IMR-90 (cell line): ENCODE data around the gene PTCD2. TPM values are rescaled to one million over a fixed set of nuclear protein-coding genes. Genes with fewer than 3 reads are reported as not detected.

Experiments
- ATAC-seq: fragments of 200-7000 bp; cut with Tn5 transposase; 2 replicates; pipeline ENCODE4 v1.9.1; 2020; ENCODE audit warnings: low read depth, mild to moderate bottlenecking, moderate library complexity
- BruUV-seq: library from RNA; stranded (reverse); fragments of 400-500 nt; replicated peaks from 2 replicates; lab custom pipeline; 2021; lab: Mats Ljungman, UMichigan
- CTCF ChIA-PET: fragments of 300-600 bp; formaldehyde crosslinking; extraction: SDS; loops from one replicate; lab custom pipeline; 2021; ENCODE audit warnings: antibody characterized with exemption; lab: Yijun Ruan, JAX
- POLR2A ChIA-PET: fragments of 300-600 bp; sonication (Branson Sonifier 250); formaldehyde crosslinking; loops from one replicate; lab custom pipeline; 2022; ENCODE audit warnings: antibody characterized with exemption; ENCODE audit not compliant: unreplicated experiment; lab: Charles Lee
- DNase-seq: peaks from one replicate; pipeline ENCODE4 v3.0.0; 2013
- H2AFZ ChIP-seq: replicated peaks from 2 replicates; pipeline ENCODE3; 2013; ENCODE audit warnings: low read length, mild to moderate bottlenecking; ENCODE audit not compliant: poor library complexity
- H2AK5ac ChIP-seq: 2 replicates; pipeline ENCODE4 v1.6.1; 2013; ENCODE audit warnings: low read depth, low read length, inconsistent platforms
- H2AK9ac ChIP-seq: replicated peaks from 2 replicates; pipeline ENCODE3; 2013; ENCODE audit warnings: mild to moderate bottlenecking, low read depth, low read length, moderate library complexity; ENCODE audit not compliant: poor library complexity
- H2BK120ac ChIP-seq: 2 replicates; pipeline ENCODE4 v1.6.1; 2013; ENCODE audit warnings: low read depth, low read length, inconsistent platforms
- H2BK15ac ChIP-seq: 3 replicates; pipeline ENCODE4 v1.6.1; 2013; ENCODE audit warnings: low read depth, low read length, inconsistent platforms
- H2BK20ac ChIP-seq: 2 replicates; pipeline ENCODE4 v1.6.1; 2013; ENCODE audit warnings: low read depth, mild to moderate bottlenecking, inconsistent platforms, low read length, moderate library complexity
- H2BK5ac ChIP-seq: 2 replicates; pipeline ENCODE4 v1.6.1; 2013; ENCODE audit warnings: mild to moderate bottlenecking, low read depth, low read length, inconsistent platforms; ENCODE audit not compliant: poor library complexity, severe bottlenecking
- H3K14ac ChIP-seq: replicated peaks from 2 replicates; pipeline ENCODE4 v1.6.1; 2013; ENCODE audit warnings: low read depth, low read length, inconsistent platforms
- H3K18ac ChIP-seq: 2 replicates; pipeline ENCODE4 v1.6.1; 2013; ENCODE audit warnings: low read depth, low read length, control low read depth
- H3K23ac ChIP-seq: 2 replicates; pipeline ENCODE4 v1.6.1; 2013; ENCODE audit warnings: low read depth, low read length, inconsistent platforms
- H3K27ac ChIP-seq: 2 replicates; pipeline ENCODE4 v1.5.1; 2013; ENCODE audit warnings: mild to moderate bottlenecking, control low read depth, low read length; ENCODE audit not compliant: insufficient read depth
- H3K27me3 ChIP-seq: 2 replicates; pipeline ENCODE4 v1.6.1; 2013; ENCODE audit warnings: low read length; ENCODE audit not compliant: control insufficient read depth, insufficient read depth
- H3K36me3 ChIP-seq: 2 replicates; pipeline ENCODE4 v1.6.1; 2013; ENCODE audit warnings: low read length, mixed read lengths; ENCODE audit not compliant: control insufficient read depth, insufficient read depth
- H3K4ac ChIP-seq: 2 replicates; pipeline ENCODE4 v1.6.1; 2013; ENCODE audit warnings: low read depth, low read length, inconsistent platforms
- H3K4me1 ChIP-seq: 2 replicates; pipeline ENCODE4 v1.6.1; 2013; ENCODE audit warnings: low read length, mixed read lengths; ENCODE audit not compliant: control insufficient read depth, insufficient read depth
- H3K4me2 ChIP-seq: 2 replicates; pipeline ENCODE4 v1.6.1; 2013; ENCODE audit warnings: low read depth, mild to moderate bottlenecking, control low read depth, low read length, moderate library complexity
- H3K4me3 ChIP-seq: 2 replicates; pipeline ENCODE4 v1.5.1; 2013; ENCODE audit warnings: low read depth, mild to moderate bottlenecking, control low read depth, low read length, moderate library complexity; ENCODE audit not compliant: insufficient read depth
- H3K56ac ChIP-seq: 2 replicates; pipeline ENCODE4 v1.6.1; 2013; ENCODE audit warnings: low read length, inconsistent platforms; ENCODE audit not compliant: insufficient read depth; ENCODE audit errors: extremely low read depth
- H3K79me1 ChIP-seq, 2 experiments: 2 replicates each; pipeline ENCODE4 v1.6.1; 2013; ENCODE audit warnings: low read length in 2 of 2, inconsistent platforms in 1 of 2, low read depth in 1 of 2
- H3K9ac ChIP-seq: 2 replicates; pipeline ENCODE4 v1.6.1; 2013; ENCODE audit warnings: low read depth, low read length, control low read depth
- H3K9me1 ChIP-seq: 2 replicates; pipeline ENCODE4 v1.6.1; 2013; ENCODE audit warnings: low read length, inconsistent platforms; ENCODE audit not compliant: insufficient read depth
- H3K9me3 ChIP-seq: 2 replicates; pipeline ENCODE4 v1.6.1; 2013; ENCODE audit warnings: low read length; ENCODE audit not compliant: control insufficient read depth, insufficient read depth
- H4K20me1 ChIP-seq: 2 replicates; pipeline ENCODE4 v1.6.1; 2013; ENCODE audit warnings: low read length, inconsistent platforms; ENCODE audit not compliant: insufficient read depth
- H4K5ac ChIP-seq: 2 replicates; pipeline ENCODE4 v1.6.1; 2013; ENCODE audit warnings: mild to moderate bottlenecking, low read depth, low read length, control low read depth
- H4K8ac ChIP-seq, 2 experiments: 2 replicates each; pipeline ENCODE4 v1.6.1; 2013; ENCODE audit warnings: low read depth in 2 of 2, low read length in 2 of 2, control low read depth in 1 of 2, inconsistent platforms in 1 of 2
- H4K91ac ChIP-seq: 2 replicates; pipeline ENCODE4 v1.6.1; 2013; ENCODE audit warnings: low read depth, low read length, inconsistent platforms; ENCODE audit not compliant: insufficient read depth
- CEBPB ChIP-seq: IDR thresholded peaks from 2 replicates; pipeline ENCODE4 v1.6.1; 2012; ENCODE audit warnings: low read depth, low read length, improper control_type of control experiment
- FOS ChIP-seq: fragments of 150-350 bp; IDR thresholded peaks from 2 replicates; pipeline ENCODE4 v1.6.1; 2016; ENCODE audit warnings: low read depth, low read length
- MAZ ChIP-seq: IDR thresholded peaks from 2 replicates; pipeline ENCODE4 v1.6.1; 2012; ENCODE audit warnings: low read depth, mild to moderate bottlenecking, low read length, improper control_type of control experiment, moderate library complexity, borderline replicate concordance
- MXI1 ChIP-seq: IDR thresholded peaks from 2 replicates; pipeline ENCODE4 v1.6.1; 2012; ENCODE audit warnings: low read depth, mild to moderate bottlenecking, low read length, moderate library complexity, borderline replicate concordance
- NFE2L2 ChIP-seq: fragments of 150-350 bp; IDR thresholded peaks from 2 replicates; pipeline ENCODE4 v1.6.1; 2016; ENCODE audit warnings: low read depth, mild to moderate bottlenecking, low read length
- RAD21 ChIP-seq: IDR thresholded peaks from 2 replicates; pipeline ENCODE4 v1.6.1; 2012; ENCODE audit warnings: low read length, improper control_type of control experiment
- RFX5 ChIP-seq: IDR thresholded peaks from 2 replicates; pipeline ENCODE4 v1.8.0; 2012; ENCODE audit warnings: low read depth, mild to moderate bottlenecking, low read length, moderate library complexity
- WGBS, 2 experiments: methylation state at CpG; one replicate each; pipeline versions ENCODE4 v1.1.5 to v1.1.7; 2013; ENCODE audit warnings: missing lambda C conversion rate in 2 of 2; ENCODE audit not compliant: insufficient read length in 1 of 2; ENCODE audit errors: extremely low coverage in 2 of 2; 5-methylcytosine and 5-hydroxymethylcytosine counted together
- dilution Hi-C: fragments of 300-500 bp; cut with HindIII; formaldehyde crosslinking; loops from one replicate; pipeline ENCODE4 v1.14.3; 2018; ENCODE audit warnings: low sequenced_read_pairs; ENCODE audit not compliant: unreplicated experiment
- in situ Hi-C: fragments of 300-500 bp; cut with MboI; formaldehyde crosslinking; loops from 3 replicates; pipeline ENCODE4 v1.14.3; 2019; ENCODE audit warnings: low sequenced_read_pairs, inconsistent platforms, mixed read lengths
- intact Hi-C: fragments of 100-400 bp; cut with micrococcal nuclease; formaldehyde crosslinking; loops from 2 replicates; pipeline ENCODE4 v1.10.0; 2022
- polyA plus RNA-seq, 3 experiments: library from polyadenylated mRNA; depleted of rRNA; stranded (reverse); fragments of >200 nt; gene quantifications; 2 replicates each; pipeline ENCODE4 v1.2.3, GENCODE V29; 2012; ENCODE audit warnings: low replicate concordance in 1 of 3
- total RNA-seq: library from RNA; depleted of rRNA; stranded (reverse); fragments of >200 nt; gene quantifications from 2 replicates; pipeline ENCODE4 v1.2.3, GENCODE V29; 2012

Gene PTCD2
- total and polyA plus RNA-seq, 2 of the 4 experiments (the other 2 are of a cell fraction) = 6.5 to 9.9 TPM

DNA sequence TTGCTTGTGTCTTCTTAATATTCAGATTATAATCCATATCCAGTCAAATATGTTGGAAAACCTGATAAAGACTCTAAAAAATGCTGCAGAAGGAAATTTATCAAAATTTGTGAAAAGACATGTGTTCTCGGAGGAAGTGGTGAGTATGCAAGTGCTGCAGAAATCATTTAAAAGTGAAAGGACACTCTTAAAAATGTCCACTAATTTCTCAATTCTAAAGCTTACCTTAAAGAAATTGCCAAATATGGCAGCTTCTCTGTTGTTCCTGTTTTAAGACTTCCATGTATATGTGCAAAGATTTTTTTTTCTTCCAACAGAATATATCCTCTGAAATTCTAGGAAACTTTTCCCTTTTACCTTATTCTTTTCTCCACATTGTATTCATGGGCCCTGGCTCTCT is 32.4 kb downstream of the PTCD2 start:
- TF ChIP-seq MXI1 (no peak), CEBPB (no peak), FOS (no peak), NFE2L2 (no peak), RFX5 (no peak), RAD21 (no peak), MAZ (no peak)
- no CpG with 5 or more reads among the region's 1 CpG for WGBS, 2 experiments

More for the DNA sequence above, 32.4 kb downstream of the PTCD2 start:
- Histone ChIP-seq H4K8ac (no peak overlapping the region), H2BK120ac (no peak overlapping the region), H3K9ac (no peak overlapping the region), H4K91ac (no peak overlapping the region), H3K27me3 (no peaks in the 10 kb centered on the region), H2AFZ (no peak overlapping the region), H2BK15ac (no peak overlapping the region), H4K5ac (no peak overlapping the region), H3K4ac (no peak overlapping the region), H2AK9ac (no peak overlapping the region), H2BK20ac (no peak overlapping the region), H3K23ac (no peak overlapping the region), H3K4me2 (no peak overlapping the region), H3K56ac (no peak overlapping the region), H3K9me1 (peaks cover 8% of the 10 kb centered on the region), H2AK5ac (no peak overlapping the region), H3K27ac (no peak overlapping the region), H3K79me1 (peaks cover 0 to 6% of the 10 kb centered on the region in 2 experiments; a peak in 1 of 4 replicates), H3K9me3 (no peaks in the 10 kb centered on the region), H4K20me1 (no peaks in the 10 kb centered on the region), H3K4me1 (peaks cover 19% of the 10 kb centered on the region), H3K4me3 (no peak overlapping the region), H3K18ac (no peak overlapping the region), H3K14ac (no peak overlapping the region), H3K36me3 (no peaks in the 10 kb centered on the region), H2BK5ac (peak overlapping the region; percentile 9)
- ATAC-seq (no peak), DNase-seq (no peak)
- in situ Hi-C loops = loop anchor here (25.0 kb wide), 1 partner anchor 160 kb away; the partner anchor contains the start of gene ZNF366
- CTCF ChIA-PET = no interaction called here
- intact Hi-C loops = no loop called here
- no TSS peak for BruUV-seq
- POLR2A ChIA-PET = no interaction called here
- dilution Hi-C loops = no loop called here
